GM13977 (cell line): Measurements from ENCODE around the gene NUP205.

Experiments used
- DNase-seq: peaks from one replicate; pipeline ENCODE4 v3.0.0; 2012; ENCODE audit warnings: low spot score
- in situ Hi-C: fragments of 300-500 bp; cut with MboI; formaldehyde crosslinking; loops from one replicate; pipeline ENCODE4 v1.12.0; 2022; ENCODE audit warnings: low sequenced_read_pairs, low pct_unique_long_range_greater_than_20kb, mixed read lengths, inconsistent platforms; ENCODE audit not compliant: unreplicated experiment
- TF ChIP-seq, protein P1 (sequence below): IDR thresholded peaks from 2 replicates; pipeline ENCODE4 v1.5.1; 2012; ENCODE audit warnings: mild to moderate bottlenecking, control low read depth; ENCODE audit not compliant: insufficient read depth; ENCODE audit errors: extremely low read depth, missing control alignments

The NUP205 gene

DNA sequence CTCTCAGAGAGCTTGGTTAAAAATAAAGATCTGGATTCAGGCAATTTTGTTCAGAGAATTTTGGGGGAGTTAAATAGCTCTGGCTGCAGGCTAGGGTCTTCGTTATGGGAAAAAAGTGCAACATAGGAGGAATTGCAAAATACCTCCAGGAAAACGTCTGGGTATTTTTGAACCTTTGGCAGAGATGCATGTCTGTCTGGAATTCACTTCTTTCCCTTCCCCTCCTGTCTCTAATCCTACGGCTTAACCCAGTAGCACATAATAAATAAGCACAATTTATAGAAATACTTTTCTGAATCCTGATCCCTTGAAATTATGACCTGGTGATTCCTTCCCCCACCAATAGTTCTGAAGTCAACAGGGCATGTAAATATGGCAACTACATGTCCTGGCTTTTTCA lies 19.3 kb upstream of the NUP205 start:
- in situ Hi-C loops = no loop called here
- TF ChIP-seq, protein P1, sequence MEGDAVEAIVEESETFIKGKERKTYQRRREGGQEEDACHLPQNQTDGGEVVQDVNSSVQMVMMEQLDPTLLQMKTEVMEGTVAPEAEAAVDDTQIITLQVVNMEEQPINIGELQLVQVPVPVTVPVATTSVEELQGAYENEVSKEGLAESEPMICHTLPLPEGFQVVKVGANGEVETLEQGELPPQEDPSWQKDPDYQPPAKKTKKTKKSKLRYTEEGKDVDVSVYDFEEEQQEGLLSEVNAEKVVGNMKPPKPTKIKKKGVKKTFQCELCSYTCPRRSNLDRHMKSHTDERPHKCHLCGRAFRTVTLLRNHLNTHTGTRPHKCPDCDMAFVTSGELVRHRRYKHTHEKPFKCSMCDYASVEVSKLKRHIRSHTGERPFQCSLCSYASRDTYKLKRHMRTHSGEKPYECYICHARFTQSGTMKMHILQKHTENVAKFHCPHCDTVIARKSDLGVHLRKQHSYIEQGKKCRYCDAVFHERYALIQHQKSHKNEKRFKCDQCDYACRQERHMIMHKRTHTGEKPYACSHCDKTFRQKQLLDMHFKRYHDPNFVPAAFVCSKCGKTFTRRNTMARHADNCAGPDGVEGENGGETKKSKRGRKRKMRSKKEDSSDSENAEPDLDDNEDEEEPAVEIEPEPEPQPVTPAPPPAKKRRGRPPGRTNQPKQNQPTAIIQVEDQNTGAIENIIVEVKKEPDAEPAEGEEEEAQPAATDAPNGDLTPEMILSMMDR = no peak
- no peak for DNase-seq

DNA sequence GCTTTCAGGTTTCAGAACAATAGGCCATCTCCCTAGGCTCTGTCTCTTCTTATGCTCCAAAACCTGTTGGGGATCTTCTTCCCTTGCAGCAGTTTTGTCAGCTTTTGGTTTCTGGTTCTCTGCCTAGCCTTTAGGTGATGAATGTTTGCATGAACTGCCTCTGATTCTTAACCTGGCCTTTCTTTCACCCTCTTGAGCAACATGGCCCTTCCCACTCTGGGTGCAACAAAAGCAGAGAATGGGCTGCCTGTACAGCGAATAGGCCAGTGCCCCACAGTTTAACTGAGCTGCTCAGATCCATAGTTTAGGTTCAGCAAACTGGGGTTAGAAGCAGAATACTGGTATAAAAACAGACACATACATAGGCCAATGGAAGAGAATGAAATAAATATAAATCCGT lies 18.1 kb upstream of the NUP205 start:
- DNase-seq = no peak
- TF ChIP-seq, protein P1 = no peak
- in situ Hi-C loops = no loop called here

DNA sequence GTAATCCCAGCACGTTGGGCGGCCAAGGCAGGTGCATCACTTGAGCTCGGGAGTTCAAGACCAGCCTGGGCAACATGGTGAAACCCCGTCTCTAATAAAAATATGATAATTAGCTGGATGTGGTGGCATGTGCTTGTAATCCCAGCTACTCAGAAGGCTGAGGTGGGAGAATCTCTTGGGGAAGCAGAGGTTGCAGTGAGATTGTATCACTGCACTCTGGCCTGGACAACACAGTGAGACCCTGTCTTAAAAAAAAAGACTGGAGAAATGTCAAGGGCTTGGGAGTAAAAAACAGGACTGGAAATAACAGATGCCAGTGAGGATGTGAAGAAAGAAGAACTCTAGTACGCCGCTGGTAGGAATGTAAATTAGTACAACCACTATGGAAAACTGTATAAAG lies 16.7 kb upstream of the NUP205 start:
- no peak for DNase-seq
- TF ChIP-seq, protein P1 = no peak
- in situ Hi-C loops = no loop called here

DNA sequence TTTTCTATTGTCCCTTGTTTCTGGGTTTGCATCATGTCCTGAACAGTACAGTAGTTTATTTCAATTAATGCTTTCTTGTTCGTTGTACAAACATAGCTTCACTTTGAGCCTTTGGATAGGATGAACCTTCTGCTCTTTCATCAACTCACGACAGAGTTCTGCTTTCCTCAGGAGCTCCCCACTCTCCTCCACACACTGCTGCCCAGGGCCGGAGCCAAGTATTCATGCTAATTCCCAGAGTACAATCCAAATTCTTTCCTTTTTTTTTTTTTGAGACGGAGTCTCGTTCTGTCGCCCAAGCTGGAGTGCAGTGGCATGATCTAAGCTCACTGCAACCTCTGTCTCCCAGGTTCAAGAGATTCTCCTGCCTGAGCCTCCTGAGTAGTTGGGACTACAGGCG lies 7.5 kb upstream of the NUP205 start:
- in situ Hi-C loops = no loop called here
- TF ChIP-seq, protein P1 = no peak
- no peak for DNase-seq

DNA sequence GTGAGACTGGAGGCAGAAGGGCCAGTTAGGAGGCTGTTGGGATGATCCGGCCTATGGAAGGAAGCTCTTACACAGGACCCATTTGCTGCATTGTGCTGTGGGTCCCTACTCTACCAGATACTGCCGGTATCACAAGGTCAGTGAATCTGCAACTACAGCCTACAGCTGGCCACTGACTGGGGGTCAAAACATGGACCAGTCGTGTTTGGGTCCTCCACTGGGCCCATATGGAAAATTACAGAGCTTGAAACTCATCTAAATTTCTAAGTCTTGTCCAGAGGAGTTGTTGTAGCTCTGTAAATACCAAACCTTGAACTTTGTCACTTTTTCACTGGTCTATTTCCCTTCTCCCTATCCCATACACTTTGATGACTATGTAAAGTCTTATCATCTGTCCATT lies 5.6 kb upstream of the NUP205 start:
- DNase-seq = no peak
- TF ChIP-seq, protein P1 = no peak
- in situ Hi-C loops = no loop called here

DNA sequence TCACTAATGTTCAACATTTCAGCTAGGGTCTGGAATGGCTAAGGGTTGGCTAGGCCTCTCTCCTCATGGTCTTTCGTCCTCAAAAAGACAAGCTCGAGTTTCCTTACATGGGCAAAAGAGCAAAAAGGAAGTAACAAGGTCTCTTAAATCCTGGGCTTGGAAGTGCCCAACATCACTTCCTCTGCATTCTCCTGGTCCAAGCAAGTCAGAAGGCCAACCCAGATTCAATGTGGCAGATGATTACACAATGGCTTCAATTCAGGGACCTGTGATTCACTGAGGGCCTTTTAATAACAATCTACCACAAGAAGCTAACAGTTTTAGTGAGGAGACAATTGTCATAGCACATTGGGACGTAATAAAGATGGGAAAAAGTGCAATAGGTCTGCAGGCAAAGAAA lies 4.4 kb upstream of the NUP205 start:
- TF ChIP-seq, protein P1 = no peak
- in situ Hi-C loops = no loop called here
- DNase-seq = no peak

DNA sequence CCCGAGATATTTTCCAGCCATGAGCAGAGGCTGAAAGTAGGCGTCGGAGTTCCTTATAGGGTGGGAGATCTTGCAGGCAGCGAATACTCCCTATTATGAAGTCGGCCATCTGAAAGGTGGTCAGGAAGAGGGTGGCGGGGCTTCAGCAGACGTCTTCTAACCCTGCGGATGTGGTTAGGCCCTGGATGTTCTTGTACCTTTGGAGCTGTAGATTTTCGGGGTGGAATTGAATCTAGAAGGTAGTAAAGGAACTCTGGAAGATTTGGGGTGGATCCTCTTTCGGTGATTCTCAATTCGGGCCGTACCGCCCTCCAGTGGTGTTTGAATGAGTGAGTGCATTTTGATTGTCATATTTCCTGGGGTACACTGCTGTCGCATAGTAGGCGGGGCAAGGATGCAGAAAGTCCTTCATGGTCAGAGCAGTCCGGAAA lies 635 bp downstream of the NUP205 start:
- in situ Hi-C loops = loop anchor here (5.0 kb wide), 1 partner anchor 41 kb away; no protein-coding TSS in a partner anchor
- TF ChIP-seq, protein P1 = peak; percentile 68
- peak; percentile 70 for DNase-seq
